ENCODE data around the gene ACSF3.

Gene ACSF3

GRCh38 chr16:89194340-89195311 lies 101.0 kb downstream of the ACSF3 start:
- DNase-seq: no peak

DNA sequence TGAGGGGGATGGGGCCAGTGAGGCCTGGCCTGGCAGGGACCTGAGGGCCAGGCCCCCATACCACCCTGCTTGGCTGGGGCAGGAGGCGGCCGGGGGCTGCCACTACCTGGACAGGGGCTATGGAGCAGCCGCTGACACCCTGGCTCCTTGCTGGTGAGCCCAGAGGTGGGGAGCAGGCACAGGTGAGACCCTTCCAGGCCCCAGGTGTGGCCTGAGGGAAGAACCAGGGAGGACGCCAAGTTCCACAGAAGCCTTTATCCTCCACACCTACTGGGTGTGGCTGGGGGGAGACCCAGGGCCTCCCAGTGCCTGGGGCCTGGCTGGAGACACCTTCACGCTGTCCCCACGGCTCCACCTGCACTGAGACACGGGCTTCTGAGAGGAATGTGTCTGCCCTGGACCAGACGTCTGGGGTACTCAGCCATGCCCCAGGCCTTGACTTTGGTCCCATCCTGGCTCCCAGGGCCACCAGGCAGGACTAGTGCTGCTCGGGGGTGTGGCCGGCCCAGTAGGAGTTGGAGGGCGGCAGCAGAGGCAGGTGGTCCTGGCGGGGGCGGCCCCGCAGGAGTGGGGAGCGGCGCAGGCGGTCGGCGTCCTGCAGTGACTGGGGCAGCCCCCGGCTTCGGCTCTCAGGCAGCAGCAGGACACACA lies 102.0 kb downstream of the ACSF3 start:
- no peak for DNase-seq

DNA sequence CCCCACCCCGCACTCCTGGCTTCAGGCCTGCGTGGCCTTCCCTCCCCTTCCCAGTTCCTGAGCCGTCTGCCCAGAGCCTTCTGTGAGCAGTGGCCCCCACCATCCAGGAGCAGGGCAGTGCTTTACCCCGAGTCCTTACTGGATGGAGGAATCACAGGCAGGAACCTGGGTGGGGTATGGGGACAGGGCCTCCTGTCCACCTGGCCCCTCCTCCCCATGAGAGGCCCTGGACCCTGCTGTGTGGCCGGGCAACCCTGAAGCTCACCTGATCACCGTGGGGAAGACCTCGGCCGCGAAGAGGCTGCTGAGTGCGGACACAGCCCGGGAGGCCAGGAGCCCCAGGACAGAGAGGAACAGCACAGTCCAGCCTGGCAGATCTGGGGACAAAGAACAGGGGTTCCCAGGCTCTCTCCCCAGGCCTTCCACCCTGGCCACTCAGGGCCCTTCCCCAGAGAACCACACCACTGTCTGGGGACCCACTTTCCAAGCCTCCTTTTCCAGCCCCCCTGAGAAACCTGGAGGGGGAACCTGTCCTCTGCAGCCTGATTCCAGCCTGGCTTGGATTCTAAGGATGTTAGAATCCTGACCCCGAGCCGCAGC lies 103.5 kb downstream of the ACSF3 start:
- no peak for DNase-seq

DNA sequence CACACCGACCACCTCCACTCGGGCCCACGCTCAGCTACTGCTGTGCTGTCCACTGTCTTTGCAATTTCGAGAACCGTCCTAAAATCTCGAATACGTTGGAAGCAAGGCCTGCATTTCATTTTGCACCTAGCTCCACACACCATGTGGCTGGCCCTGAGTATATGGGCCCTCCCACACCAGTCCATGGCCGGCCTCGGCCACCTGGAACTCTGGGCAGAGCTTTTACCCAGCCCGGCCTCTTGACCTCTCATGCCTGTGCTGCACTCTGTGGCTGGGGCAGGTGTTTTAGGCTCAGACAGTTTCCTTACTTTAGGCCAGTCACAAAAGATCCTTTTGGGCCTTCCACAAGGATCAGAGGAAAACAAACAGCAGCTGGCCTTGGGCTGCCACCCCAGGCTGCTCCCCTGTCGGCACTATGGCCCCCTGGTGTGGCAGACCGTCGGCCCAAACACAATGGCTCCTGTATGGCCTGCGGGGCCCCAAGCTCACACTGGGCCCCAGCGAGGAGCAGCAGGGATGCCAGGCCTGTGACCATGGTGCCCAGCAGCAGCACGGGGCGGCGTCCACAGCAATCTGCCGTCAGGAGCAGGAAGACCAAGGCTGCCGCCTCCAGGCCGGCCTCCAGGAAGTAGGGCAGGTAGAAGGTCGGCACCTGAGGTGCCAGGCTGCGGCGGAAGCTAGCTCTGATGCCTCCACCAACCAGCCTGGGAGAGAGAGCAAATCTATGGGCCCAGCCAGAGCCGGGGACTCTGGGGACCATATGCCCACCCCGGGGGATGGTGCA lies 104.2 kb downstream of the ACSF3 start:
- DNase-seq: no peak

- DNase-seq: no peak
These were observed 105.0 kb downstream of the ACSF3 start for GRCh38 chr16:89198417-89199240.

GRCh38 chr16:89199241-89200123 lies 105.8 kb downstream of the ACSF3 start:
- DNase-seq: no peak

- DNase-seq: no peak
These were observed 106.6 kb downstream of the ACSF3 start, which contains the start of gene SLC22A31 for GRCh38 chr16:89200124-89200849. Gene SLC22A31 (minus strand): TSS chr16:89200537. CDS start chr16:89200501, 36 bp downstream.

- DNase-seq: no peak
These were observed 107.3 kb downstream of the ACSF3 start for GRCh38 chr16:89200850-89201411.

GRCh38 chr16:89201439-89202377 lies 108.1 kb downstream of the ACSF3 start:
- DNase-seq: peak; percentile 63

DNA sequence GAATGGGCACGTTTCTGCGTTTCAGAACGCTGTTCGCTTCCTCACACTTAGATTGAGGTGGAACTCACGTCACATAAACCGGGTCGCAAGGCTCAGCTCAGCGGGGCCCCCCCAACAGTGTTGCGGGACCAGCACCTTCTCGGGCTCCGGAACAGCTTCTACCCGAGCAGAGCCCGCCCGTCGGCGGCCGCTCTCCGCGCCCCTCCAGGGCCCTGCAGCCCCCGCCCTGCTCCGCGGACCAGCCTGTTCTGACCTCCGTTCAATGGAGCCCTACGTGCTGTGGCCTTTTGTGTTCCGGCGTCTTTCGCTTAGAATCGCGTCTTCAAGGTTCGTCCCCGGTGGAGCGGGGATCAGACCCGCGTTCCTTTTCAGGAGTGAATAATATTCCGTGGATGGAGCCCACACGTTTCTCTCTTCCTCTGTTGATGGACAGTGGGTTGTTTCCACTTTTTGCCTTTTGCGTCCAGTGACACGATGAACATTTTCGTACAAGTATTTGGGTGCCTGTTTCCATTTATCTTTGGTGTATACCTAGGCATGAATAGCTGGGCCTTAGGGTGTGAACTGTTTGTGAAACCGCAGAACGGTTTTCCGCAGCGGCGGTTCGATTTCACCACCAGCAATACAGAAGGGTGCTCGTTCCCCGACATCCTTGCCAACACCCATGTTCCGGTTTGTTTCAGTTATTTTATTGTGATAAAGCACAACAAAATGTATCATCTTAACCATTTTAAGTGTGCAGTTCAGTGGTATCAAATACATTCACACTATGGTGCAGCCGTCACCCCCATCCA lies 109.0 kb downstream of the ACSF3 start:
- no peak for DNase-seq
